HG03521 (cell line): ENCODE results near the gene MRGPRE.

Experiments used
- ATAC-seq: cut with Tn5 transposase; IDR thresholded peaks from one replicate; pipeline ENCODE4 v1.9.1; 2021; ENCODE audit warnings: mild to moderate bottlenecking, moderate library complexity; ENCODE audit not compliant: unreplicated experiment

The MRGPRE gene

DNA sequence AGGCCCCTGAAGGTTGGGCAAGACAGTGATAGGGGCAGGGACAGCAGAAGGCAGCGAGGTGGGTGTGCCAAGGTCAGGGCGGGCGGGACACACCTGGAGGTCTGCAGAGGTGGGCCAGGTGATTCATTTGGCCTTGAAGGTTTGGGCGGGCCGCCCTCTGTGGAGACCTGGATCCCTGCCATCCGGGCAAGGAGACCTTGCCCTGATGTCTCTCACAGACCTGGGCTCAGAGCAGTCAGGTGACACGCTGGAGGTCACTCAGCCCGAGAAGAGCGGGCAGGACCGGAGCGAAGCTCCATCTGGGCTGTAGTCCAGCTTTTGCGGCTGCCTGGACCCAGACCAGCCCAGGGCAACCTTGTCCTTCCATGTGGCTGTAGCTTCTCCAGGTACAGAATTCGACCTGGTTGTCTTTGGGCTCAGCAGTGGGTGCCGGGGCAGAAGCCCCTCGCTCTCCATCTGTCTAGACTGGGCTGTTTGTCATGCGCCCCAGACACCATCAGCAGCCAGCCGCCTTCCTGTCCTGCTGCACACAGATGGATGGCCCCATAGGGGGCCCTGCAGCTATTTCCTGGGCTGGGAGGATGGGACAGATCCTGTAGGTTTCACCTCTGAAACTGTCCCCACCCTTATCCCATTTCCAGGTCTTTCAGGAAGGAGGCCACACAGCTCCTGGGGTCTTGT is 16.7 kb downstream of the MRGPRE start:
- ATAC-seq: no peak

GRCh38 chr11:3214420-3214699 is 17.9 kb downstream of the MRGPRE start:
- no peak for ATAC-seq

DNA sequence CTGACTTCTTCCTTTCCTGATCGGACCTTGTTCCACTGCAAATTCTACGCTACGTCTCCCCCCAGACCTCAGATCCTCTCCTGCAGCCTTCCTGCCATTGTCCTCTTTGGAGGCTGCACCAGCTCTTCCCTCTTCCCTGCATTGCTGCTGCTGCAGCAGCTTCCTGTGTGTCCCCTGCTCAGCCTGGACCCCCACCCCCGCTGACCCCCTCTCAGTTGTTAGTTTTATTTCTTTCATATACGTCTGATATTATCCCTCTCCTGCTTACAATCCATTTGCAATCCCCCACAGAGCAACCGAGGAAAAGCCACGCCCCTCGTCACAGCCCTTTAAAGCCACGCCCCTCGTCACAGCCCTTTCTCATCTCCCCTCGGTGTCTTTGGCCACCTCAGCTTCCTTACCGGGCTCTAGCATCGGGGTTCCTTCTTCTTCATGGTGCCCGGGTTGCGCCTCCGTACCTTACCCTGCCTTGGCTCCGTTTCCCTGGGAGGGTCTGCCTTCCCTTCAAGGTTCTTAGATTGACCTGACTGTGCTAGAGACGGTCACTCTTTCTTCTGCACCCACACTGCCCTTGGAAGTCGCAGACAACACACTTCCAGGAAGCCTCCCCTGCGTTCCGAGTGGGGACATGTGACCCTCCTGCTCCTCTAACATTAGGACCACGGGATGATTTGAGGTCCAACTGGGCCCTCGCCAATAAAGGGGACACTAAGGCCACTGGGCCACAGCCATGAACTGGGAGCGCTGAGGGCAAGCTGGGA is 18.4 kb downstream of the MRGPRE start:
- ATAC-seq: no peak

- no peak for ATAC-seq
These were observed 23.9 kb downstream of the MRGPRE start for GRCh38 chr11:3208272-3208671.

DNA sequence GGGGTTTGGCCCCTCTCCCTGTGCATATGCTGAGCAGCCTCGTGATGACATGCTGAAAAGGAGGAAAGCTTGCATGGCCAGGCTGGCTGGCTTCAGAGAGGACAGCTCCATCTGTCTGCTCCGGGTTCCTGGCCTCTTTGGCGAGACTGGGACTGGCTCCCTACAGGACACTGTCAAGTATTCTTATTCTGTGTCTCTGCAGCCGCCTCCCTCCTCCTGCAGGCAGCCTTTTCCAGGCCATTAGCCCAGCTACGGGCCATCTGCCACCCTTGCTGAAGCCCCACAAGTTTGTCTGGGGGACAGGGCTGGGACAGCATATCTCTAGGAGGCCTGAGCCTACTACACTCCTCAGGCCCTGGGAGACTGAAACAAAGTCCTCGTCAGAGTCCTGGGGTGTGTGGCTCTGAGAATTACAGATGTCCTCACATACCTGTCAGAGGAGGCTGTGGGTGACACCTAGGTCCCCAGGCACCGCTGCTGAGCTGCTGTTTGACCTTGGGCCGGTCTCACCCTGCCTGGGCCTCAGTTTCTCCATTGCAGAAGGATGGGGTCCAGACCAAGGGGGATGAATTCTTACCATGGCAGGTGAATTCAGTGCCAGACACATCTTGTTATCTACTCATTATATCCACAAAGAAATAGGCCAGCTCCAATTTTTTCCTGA is 24.6 kb downstream of the MRGPRE start:
- ATAC-seq: no peak

GRCh38 chr11:3206922-3207204 is 25.4 kb downstream of the MRGPRE start:
- no peak for ATAC-seq

DNA sequence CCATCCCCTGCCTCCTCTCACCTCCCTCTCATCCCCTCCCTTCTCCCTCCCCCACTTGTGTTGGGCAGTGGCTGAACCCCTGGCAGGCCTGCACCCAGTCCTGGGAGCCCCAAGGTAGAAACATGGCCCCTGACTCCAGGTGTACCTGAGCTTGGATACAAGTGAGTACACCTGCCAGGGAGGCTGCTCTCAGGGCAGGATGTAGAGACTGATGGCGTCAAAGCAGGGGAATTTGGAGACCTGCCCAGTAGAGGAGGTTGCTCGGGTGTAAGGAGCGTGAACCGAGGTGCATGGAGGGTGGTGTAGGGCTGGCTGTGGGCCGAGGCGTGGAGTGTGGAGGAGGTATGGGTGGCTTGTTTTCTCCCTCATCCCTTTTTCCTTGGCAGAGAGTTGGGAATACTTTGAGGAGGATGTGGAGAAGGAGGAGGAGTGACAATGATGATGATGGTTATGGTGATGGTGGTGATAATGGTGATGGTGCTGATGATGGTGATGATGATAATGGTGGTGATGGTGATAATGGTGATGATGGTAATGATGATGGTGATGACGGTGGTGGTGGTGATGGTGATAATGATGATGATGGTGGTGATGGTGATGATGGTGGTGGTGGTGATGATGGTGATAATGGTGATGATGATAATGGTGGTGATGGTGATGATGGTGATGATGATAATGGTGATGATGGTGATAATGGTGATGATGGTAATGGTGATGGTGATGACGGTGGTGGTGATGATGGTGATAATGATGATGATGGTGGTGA is 25.9 kb downstream of the MRGPRE start:
- ATAC-seq: no peak

GRCh38 chr11:3205261-3206155 is 26.7 kb downstream of the MRGPRE start:
- no peak for ATAC-seq

DNA sequence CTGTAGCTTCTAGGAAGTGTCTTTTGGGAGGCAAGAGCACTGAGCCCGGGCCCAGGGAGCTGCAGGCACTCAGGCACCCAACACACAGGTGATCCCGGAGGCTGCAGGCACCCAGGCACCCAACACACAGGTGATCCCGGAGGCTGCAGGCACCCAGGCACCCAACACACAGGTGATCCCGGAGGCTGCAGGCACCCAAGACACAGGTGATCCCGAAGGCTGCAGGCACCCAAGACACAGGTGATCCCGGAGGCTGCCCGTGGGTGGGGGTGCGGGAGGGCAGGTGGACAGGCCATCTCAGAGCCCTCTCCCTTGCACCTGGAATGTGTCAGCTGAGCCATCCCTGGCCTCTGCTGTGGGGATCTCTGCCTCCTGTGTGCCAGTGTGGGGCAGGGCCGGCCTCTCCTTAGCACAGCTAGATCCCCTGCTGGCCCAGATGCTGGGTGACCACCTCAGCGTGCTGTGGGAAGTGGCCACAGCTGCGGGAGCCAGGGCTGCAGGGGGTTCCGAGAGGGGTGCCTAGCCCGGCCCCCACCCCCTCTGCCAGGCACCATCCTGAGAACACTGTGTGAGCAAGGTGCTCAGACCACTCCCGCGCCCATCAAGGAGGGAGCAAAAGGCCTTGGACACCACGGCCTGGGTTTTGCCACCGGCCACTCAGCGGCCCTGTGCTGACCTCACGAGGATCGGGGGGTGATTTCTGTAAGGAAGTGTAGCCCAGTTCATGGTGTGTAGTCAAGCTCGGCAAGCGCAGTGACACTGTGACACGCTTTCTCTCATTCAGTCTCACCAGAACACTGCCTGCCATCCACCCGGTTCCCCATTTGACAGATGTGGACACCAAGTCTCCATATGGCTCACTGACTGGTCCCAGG is 27.8 kb downstream of the MRGPRE start:
- ATAC-seq: no peak

DNA sequence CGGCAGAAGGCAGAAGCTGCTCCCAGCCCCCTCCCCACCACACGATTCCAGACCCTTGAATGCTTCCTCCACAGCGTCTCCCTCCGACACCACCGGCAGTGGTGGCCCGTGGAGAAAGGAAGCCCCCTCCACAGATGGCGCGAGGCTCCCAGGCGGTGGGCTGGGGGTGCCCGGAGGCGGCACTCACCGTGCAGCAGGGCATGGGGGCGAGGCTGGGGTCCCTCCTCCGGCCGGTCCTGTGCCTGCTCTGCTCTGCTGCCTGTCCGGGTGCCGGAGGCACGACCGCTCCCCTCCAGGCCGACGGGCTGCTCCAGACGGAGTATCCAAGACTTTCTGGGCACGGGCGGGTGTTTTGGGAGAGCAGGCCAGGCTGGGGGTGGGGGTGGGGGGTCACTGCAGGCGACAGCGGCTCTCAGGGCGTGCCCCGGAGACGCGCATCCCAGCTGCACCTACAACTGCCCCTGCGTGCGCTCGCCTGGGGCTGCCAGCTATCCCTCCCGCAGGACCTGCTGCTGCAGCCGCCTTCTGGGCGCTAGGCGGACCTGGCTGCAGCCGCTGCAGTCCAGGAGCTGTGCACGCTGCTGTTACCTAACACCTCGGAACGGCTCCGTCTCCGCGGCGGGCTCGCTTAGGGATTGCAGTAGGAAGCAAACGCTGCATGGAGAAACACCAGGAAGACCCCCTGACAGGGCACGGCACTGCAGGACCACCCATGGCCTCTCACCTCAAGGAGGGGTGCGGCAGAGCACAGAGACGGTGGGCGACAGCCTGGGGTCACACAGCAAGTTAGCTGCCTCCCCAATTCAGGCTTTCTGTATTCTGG is 28.8 kb downstream of the MRGPRE start:
- no peak for ATAC-seq

DNA sequence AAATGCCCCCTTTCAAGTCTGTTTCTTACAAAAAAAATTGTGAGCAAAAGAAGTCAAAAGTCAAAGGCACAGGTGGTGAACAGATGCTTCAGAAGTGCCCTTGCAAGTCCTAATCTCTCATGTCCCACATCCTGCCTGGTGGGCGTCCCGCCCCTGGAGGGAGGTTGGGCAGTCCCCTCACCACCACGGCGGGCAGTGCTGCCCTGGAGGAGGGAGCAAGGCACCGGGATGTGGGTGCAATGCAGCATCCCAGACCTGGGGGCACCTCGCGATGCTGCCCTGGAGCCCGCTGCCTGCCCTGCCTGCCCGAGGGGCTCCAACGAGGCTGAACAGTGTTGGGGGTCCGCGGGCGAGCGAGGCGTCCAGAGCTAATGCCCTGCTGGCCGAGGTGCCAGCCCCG is 29.5 kb downstream of the MRGPRE start:
- ATAC-seq: no peak

DNA sequence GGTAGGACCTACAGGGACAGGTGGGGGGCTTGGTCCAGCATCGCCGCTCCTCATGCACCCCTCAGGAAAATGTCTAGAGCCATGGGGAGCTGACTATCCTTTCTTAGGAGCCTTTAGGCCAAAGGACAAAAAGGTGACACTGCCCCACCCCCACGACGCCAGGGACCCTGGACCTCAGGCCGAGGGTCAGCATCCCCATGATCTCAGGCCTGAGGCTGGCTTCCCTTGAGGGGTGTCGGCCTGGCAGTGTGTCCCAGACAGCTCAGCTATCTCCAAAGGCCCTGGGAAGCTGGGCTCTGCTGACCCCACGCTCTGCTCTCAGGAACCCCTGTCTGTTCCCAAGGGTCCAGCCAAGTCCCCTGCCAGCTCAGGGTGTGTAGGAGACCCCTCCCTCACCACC is 29.9 kb downstream of the MRGPRE start:
- ATAC-seq: no peak

DNA sequence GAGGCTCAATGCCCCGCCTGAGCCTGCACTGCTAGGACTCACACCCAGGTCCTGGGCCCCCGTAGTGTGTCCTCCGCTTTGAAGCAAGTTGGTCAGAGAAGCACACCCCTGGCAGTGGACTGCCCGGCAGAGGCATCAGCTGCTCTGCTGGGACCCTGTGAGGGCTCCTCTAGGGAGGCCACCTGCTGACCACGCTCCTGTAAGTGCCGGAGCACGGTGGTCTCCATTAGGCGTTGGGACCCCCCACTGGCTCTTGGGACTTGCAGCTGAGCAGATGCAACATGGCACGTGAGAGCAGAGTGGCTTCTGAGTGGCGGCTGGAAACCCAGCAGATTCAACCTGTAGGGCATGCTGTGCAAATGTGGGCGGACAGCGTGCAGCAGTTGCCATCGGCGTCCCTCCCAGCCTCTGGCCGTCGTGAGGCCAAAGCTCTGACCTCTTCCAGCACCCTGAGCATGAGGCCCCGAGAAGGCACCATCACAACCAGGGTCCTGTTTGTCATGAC is 30.5 kb downstream of the MRGPRE start:
- no peak for ATAC-seq

DNA sequence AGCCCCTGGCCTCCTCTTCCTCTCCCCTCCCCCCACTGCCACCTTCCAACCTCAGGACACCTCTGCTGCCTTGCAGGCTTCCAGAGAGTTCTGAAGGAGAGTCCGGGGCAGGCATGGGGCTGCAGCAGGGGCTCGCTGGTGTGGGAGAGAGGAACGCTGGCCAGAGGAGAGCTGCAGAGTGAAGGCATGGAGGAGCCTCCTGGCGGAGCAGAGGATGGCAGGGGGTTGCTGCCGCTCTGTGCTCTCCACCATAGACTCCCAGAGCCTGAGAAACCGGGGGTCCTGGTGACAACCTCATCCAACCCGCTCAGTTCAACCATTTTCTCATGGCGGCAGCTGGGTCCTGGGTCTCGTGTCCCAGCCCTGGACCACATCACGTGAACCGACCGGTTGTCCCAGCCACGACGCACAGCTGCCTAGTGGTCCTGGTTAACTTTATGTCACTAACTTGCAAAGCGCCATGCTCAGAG is 31.1 kb downstream of the MRGPRE start:
- ATAC-seq: no peak

DNA sequence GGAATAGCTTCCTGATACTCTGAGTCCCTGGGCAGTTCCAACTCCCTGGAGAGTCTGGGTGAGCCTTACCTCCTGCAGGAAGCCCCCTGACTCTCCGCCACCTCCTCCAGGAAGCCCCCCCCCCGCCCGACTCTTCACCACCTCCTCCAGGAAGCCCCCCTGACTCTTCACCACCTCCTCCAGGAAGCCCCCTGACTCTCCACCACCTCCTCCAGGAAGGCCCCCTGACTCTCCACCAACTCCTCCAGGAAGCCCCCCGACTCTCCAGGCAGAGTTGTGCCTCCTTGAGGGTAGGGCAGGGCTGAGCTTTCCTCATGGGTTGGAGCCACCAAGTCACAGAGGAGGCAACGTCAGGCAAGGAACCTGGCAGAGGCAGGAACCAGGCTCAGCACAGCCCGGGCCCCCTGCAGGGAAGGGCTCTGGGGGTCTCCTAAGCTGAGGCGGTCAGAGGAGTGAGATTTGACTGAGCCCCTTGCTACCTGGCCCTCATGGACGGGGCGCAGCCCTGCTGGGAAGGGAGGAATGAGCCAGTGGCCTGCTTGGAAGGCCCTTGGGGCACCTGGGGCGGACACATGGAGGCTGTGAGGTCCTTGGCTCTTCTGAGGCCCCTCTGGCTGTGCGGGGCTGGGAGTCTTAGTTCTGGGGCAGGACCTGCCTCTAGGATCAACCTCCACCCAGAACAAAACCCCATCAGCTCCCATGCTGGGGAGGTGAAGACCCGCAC is 31.7 kb downstream of the MRGPRE start:
- no peak for ATAC-seq

DNA sequence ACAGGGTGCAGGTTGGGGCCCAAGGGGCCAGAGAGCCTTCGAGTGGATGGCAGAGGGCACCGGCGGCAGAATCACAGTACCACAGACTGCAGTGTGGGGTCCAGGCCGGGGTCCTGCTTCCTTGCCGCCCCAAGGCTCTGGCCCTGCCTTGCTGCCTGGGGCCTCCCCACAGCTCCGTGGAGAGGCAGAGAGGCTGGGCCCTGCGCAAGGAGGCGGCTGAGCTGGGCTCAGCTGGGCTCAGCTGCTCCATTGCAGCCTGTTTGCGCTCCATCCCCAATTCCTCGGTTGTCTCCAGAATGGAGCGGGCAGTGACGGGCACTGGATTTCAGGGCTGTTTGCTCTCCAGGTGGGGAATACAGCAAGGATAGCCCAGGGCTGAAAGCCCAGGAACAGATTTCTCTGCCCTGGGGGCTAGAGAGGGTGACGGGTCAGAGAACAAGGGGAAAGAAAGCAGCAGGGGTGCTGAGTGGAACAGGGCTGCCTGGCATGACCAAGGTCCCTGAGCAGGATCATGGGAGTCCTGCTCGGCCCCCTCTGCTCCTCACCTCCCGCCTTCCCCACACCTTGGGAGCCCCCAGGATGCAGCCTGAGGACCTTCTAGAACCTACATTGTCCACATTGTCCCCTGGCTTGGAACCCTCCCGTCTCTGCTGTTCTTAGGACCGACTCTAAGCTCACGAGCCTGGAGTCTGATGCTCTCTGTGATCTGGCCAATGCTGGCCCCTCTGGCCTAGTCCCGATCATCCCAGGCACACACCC is 32.5 kb downstream of the MRGPRE start:
- ATAC-seq: no peak

- no peak for ATAC-seq
These were observed 33.4 kb downstream of the MRGPRE start for GRCh38 chr11:3198815-3199214.
